ENCODE measurements around the gene SCNN1A. TPM values are rescaled to one million over a fixed set of nuclear protein-coding genes. Genes with fewer than 3 reads are reported as not detected.

Gene SCNN1A
- total and polyA plus RNA-seq, 2 donors: 0.61 to 28.9 TPM

Other genes with a start within 250 kb of the SCNN1A start
- 50.0 TPM for gene CD9, start 175.2 kb downstream of the SCNN1A start, total RNA-seq
- gene CD9, start 175.2 kb downstream of the SCNN1A start, polyA plus RNA-seq: 198 TPM
- 0.61 TPM for gene PLEKHG6, start 64.9 kb downstream of the SCNN1A start, total RNA-seq
- gene PLEKHG6, start 64.9 kb downstream of the SCNN1A start, polyA plus RNA-seq: 7.5 TPM
- 29.8 TPM for gene TNFRSF1A, start 33.5 kb downstream of the SCNN1A start, total RNA-seq
- 61.6 TPM for gene TNFRSF1A, start 33.5 kb downstream of the SCNN1A start, polyA plus RNA-seq
- 8.9 TPM for gene LTBR, start 8.6 kb upstream of the SCNN1A start, total RNA-seq
- 33.3 TPM for gene LTBR, start 8.6 kb upstream of the SCNN1A start, polyA plus RNA-seq
- 42.3 TPM for gene CD27, start 69.4 kb upstream of the SCNN1A start, total RNA-seq
- 75.4 TPM for gene CD27, start 69.4 kb upstream of the SCNN1A start, polyA plus RNA-seq
- gene TAPBPL, start 76.5 kb upstream of the SCNN1A start, total RNA-seq: 60.6 TPM
- gene TAPBPL, start 76.5 kb upstream of the SCNN1A start, polyA plus RNA-seq: 28.6 TPM
- gene VAMP1, start 95.1 kb upstream of the SCNN1A start, total RNA-seq: 8.9 TPM
- 17.2 TPM for gene VAMP1, start 95.1 kb upstream of the SCNN1A start, polyA plus RNA-seq
- gene MRPL51, start 117.7 kb upstream of the SCNN1A start, total RNA-seq: 252 TPM
- gene MRPL51, start 117.7 kb upstream of the SCNN1A start, polyA plus RNA-seq: 136 TPM
- gene NCAPD2, start 118.5 kb upstream of the SCNN1A start, total RNA-seq: 69.6 TPM
- 18.8 TPM for gene NCAPD2, start 118.5 kb upstream of the SCNN1A start, polyA plus RNA-seq
- 3,026 TPM for gene GAPDH, start 159.0 kb upstream of the SCNN1A start, total RNA-seq
- 1,220 TPM for gene GAPDH, start 159.0 kb upstream of the SCNN1A start, polyA plus RNA-seq
- 6.7 TPM for gene IFFO1, start 180.5 kb upstream of the SCNN1A start, total RNA-seq
- gene IFFO1, start 180.5 kb upstream of the SCNN1A start, polyA plus RNA-seq: 52.0 TPM
- 31.1 TPM for gene NOP2, start 192.7 kb upstream of the SCNN1A start, total RNA-seq
- gene NOP2, start 192.7 kb upstream of the SCNN1A start, polyA plus RNA-seq: 45.5 TPM
- gene CHD4, start 231.8 kb upstream of the SCNN1A start, total RNA-seq: 177 TPM
- gene CHD4, start 231.8 kb upstream of the SCNN1A start, polyA plus RNA-seq: 230 TPM